ENCODE data around the gene CPTP.

GRCh38 chr1:1337793-1338147 lies 13.2 kb downstream of the CPTP start:
- TF ChIP-seq YY1 (IDR thresholded peaks at IDR 0.05) (no peak), RAD21 (IDR thresholded peaks at IDR 0.05) (no peak), JUND (IDR thresholded peaks at IDR 0.05) (no peak), CTCF (IDR thresholded peaks at IDR 0.05; ENCODE audit: low read depth, low read length, missing input control) (no peak)
